PC-9 (cell line): ENCODE measurements around the gene DPYSL4. TPM values are rescaled to one million over a fixed set of nuclear protein-coding genes. Genes with fewer than 3 reads are reported as not detected.

Source experiments
- BruUV-seq: library from RNA; stranded (reverse); fragments of 400-500 nt; replicated peaks from 2 replicates; lab custom pipeline; 2021; lab: Mats Ljungman, UMichigan
- CTCF ChIA-PET: fragments of 300-600 bp; sonication (Branson Sonifier 250); formaldehyde crosslinking; loops from one replicate; lab custom pipeline; 2022; ENCODE audit warnings: antibody characterized with exemption; lab: Charles Lee
- POLR2A ChIA-PET: fragments of 300-600 bp; sonication (Branson Sonifier 250); formaldehyde crosslinking; loops from one replicate; lab custom pipeline; 2022; ENCODE audit warnings: antibody characterized with exemption; ENCODE audit not compliant: unreplicated experiment; lab: Charles Lee
- DNase-seq, 2 experiments: peaks; one replicate each; pipeline versions ENCODE4 v3.0.0 to v3.0.0-alpha.2; 2015 to 2022; ENCODE audit warnings: mixed read lengths in 1 of 2
- H2AFZ ChIP-seq: fragments of 200-600 bp; sonication (generic); 2 replicates; pipeline ENCODE4 v1.8.1; 2017; ENCODE audit warnings: antibody characterized with exemption
- H3F3A ChIP-seq: fragments of 200-600 bp; sonication (generic); 2 replicates; pipeline ENCODE4 v1.8.1; 2017; ENCODE audit warnings: antibody characterized with exemption, mild to moderate bottlenecking, low read depth; ENCODE audit not compliant: insufficient read depth
- H3K27ac ChIP-seq: fragments of 200-600 bp; sonication (generic); 2 replicates; pipeline ENCODE4 v1.6.1; 2016; ENCODE audit warnings: mixed run types
- H3K27me3 ChIP-seq: fragments of 200-600 bp; sonication (generic); 2 replicates; pipeline ENCODE4 v1.6.1; 2016; ENCODE audit warnings: low read depth, mixed run types; ENCODE audit not compliant: insufficient read depth
- H3K36me3 ChIP-seq: fragments of 200-600 bp; sonication (generic); 2 replicates; pipeline ENCODE4 v1.6.1; 2016; ENCODE audit warnings: low read depth, mixed run types
- H3K4me1 ChIP-seq: fragments of 200-600 bp; sonication (generic); replicated peaks from 2 replicates; pipeline ENCODE4 v1.6.1; 2016; ENCODE audit warnings: mixed run types; ENCODE audit not compliant: insufficient read depth
- H3K4me2 ChIP-seq: fragments of 200-600 bp; sonication (generic); 2 replicates; pipeline ENCODE4 v1.6.1; 2017; ENCODE audit warnings: mixed run types
- H3K4me3 ChIP-seq: fragments of 200-600 bp; sonication (generic); 2 replicates; pipeline ENCODE4 v1.6.1; 2016; ENCODE audit warnings: mixed run types
- H3K79me2 ChIP-seq: fragments of 200-600 bp; sonication (generic); 2 replicates; pipeline ENCODE4 v1.6.1; 2017; ENCODE audit warnings: low read depth, mixed run types
- H3K9me2 ChIP-seq: fragments of 200-600 bp; sonication (generic); 2 replicates; pipeline ENCODE4 v1.8.1; 2017; ENCODE audit warnings: mild to moderate bottlenecking; ENCODE audit not compliant: insufficient read depth
- H3K9me3 ChIP-seq: fragments of 200-600 bp; sonication (generic); 2 replicates; pipeline ENCODE4 v1.8.1; 2016; ENCODE audit warnings: low read depth; ENCODE audit not compliant: insufficient read depth
- H4K20me1 ChIP-seq: fragments of 200-600 bp; sonication (generic); 2 replicates; pipeline ENCODE4 v1.8.1; 2017; ENCODE audit not compliant: insufficient read depth
- EZH2 ChIP-seq: fragments of 200-600 bp; sonication (generic); IDR thresholded peaks from 2 replicates; pipeline ENCODE4 v1.8.0; 2017; ENCODE audit warnings: antibody characterized with exemption, low read depth
- intact Hi-C: fragments of 100-400 bp; cut with micrococcal nuclease; formaldehyde crosslinking; loops from one replicate; pipeline ENCODE4 v1.10.0; 2022; ENCODE audit not compliant: unreplicated experiment
- total RNA-seq: library from RNA; stranded (reverse); gene quantifications from 2 replicates; pipeline ENCODE4 v1.2.3, GENCODE V29; 2021
- TF ChIP-seq, protein P1 (sequence below): fragments of 200-600 bp; sonication (generic); conservative IDR thresholded peaks from 2 replicates; pipeline ENCODE4 v1.6.1; 2017; ENCODE audit warnings: mixed run types, antibody characterized with exemption, mild to moderate bottlenecking, moderate library complexity

DPYSL4 gene
- total RNA-seq, 1 experiment from 2014 or later = 4.8 TPM

- no peaks in the 10 kb centered on the region for H3K9me2 ChIP-seq
- CTCF ChIA-PET = no interaction called here
- H3K9me3 ChIP-seq = no peaks in the 10 kb centered on the region
- no peaks in the 10 kb centered on the region for H3K4me1 ChIP-seq
- no peak overlapping the region for H3K27ac ChIP-seq
- no TSS peak for BruUV-seq
- no peak for DNase-seq
- H2AFZ ChIP-seq = no peak overlapping the region
- H3K4me2 ChIP-seq = no peak overlapping the region
- no peaks in the 10 kb centered on the region for H3K27me3 ChIP-seq
- TF ChIP-seq, protein P1, sequence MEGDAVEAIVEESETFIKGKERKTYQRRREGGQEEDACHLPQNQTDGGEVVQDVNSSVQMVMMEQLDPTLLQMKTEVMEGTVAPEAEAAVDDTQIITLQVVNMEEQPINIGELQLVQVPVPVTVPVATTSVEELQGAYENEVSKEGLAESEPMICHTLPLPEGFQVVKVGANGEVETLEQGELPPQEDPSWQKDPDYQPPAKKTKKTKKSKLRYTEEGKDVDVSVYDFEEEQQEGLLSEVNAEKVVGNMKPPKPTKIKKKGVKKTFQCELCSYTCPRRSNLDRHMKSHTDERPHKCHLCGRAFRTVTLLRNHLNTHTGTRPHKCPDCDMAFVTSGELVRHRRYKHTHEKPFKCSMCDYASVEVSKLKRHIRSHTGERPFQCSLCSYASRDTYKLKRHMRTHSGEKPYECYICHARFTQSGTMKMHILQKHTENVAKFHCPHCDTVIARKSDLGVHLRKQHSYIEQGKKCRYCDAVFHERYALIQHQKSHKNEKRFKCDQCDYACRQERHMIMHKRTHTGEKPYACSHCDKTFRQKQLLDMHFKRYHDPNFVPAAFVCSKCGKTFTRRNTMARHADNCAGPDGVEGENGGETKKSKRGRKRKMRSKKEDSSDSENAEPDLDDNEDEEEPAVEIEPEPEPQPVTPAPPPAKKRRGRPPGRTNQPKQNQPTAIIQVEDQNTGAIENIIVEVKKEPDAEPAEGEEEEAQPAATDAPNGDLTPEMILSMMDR = no peak
- TF ChIP-seq EZH2 = no peak
- H3F3A ChIP-seq = no peaks in the 10 kb centered on the region
- H3K4me3 ChIP-seq = no peak overlapping the region
- intact Hi-C loops = no loop called here
- H4K20me1 ChIP-seq = no peaks in the 10 kb centered on the region
- POLR2A ChIA-PET = no interaction called here
- no peaks in the 10 kb centered on the region for H3K79me2 ChIP-seq
- H3K36me3 ChIP-seq = no peaks in the 10 kb centered on the region
Measured at GRCh38 chr10:132240156-132240555, 53.4 kb downstream of the DPYSL4 start.

DNA sequence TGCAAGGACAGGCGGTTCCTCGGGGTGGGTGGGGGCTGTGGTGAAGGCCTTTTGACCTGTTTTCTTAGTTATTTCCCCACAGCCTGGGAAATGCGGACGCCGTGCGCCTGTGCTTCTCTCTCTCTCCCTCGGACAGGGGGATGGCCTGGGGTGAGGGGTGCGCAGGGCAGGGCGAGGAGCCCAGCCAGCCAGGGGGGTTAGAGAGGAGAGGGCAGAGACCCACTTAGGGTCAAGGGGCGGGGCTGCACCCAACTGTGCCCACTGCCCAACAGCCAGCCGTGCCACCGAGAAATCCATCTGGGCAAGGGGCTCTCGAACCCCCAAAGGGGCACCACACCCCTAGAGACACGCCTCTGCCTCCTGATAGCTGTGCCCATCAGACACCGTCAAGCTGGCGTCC is 53.8 kb downstream of the DPYSL4 start:
- Histone ChIP-seq H3K36me3 (no peaks in the 10 kb centered on the region), H4K20me1 (no peaks in the 10 kb centered on the region), H3K4me2 (no peak overlapping the region), H3K9me3 (no peaks in the 10 kb centered on the region), H3K79me2 (no peaks in the 10 kb centered on the region), H3K9me2 (no peaks in the 10 kb centered on the region), H3K27me3 (no peaks in the 10 kb centered on the region), H3F3A (no peaks in the 10 kb centered on the region), H2AFZ (no peak overlapping the region), H3K27ac (no peak overlapping the region), H3K4me3 (no peak overlapping the region), H3K4me1 (no peaks in the 10 kb centered on the region)
- no peak for DNase-seq
- CTCF ChIA-PET = no interaction called here
- no TSS peak for BruUV-seq
- intact Hi-C loops = no loop called here
- POLR2A ChIA-PET = no interaction called here
- TF ChIP-seq, protein P1 = no peak
- no peak for TF ChIP-seq EZH2

DNA sequence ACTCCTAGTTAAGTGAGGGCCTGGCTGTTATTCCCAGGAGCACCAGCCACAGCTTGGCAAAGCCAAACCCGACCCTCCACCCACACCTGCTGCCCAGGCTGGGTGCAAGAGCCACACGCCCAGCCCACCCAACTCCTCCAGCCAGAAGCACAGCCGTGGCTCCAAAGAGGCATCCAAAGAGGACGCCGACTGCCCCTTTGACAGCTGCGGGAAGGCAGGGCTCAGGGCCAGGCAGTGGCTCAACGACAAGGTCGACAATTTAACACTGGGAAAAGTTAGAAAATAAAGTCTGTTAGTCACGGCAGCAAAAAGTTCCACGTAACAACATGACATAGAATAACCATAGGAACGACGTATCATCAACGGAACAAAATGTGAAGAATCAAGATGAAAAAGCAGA is 54.3 kb downstream of the DPYSL4 start:
- Histone ChIP-seq H3K4me1 (no peaks in the 10 kb centered on the region), H3K27ac (no peak overlapping the region), H3K9me2 (no peaks in the 10 kb centered on the region), H3K36me3 (no peaks in the 10 kb centered on the region), H3K9me3 (no peaks in the 10 kb centered on the region), H4K20me1 (no peaks in the 10 kb centered on the region), H3K27me3 (no peaks in the 10 kb centered on the region), H2AFZ (no peak overlapping the region), H3K4me2 (no peak overlapping the region), H3K79me2 (no peaks in the 10 kb centered on the region), H3F3A (no peaks in the 10 kb centered on the region), H3K4me3 (no peak overlapping the region)
- BruUV-seq = no TSS peak
- POLR2A ChIA-PET = no interaction called here
- no peak for DNase-seq
- CTCF ChIA-PET = no interaction called here
- intact Hi-C loops = no loop called here
- TF ChIP-seq, protein P1 = no peak
- TF ChIP-seq EZH2 = no peak
